Vagina (tissue), 2 donors: ENCODE results near the gene MAP4K4.

Experiments used
- CTCF ChIP-seq, 3 experiments: fragments of 450-650 bp in 2 of 3; fragments of 200-600 bp in 1 of 3; sonication (generic) in 1 of 3; IDR thresholded peaks; one replicate each; pipeline ENCODE4 v1.5.1; 2017 to 2019; ENCODE audit warnings: antibody characterized with exemption in 3 of 3, mild to moderate bottlenecking in 2 of 3, moderate library complexity in 2 of 3
- POLR2A ChIP-seq, 2 donors: fragments of 450-650 bp; IDR thresholded peaks; one replicate each; pipeline ENCODE4 v1.6.1; 2017; ENCODE audit warnings: antibody characterized with exemption in 2 of 2, mild to moderate bottlenecking in 2 of 2, moderate library complexity in 2 of 2
- POLR2AphosphoS5 ChIP-seq, 2 donors: sonication (generic); formaldehyde crosslinking; IDR thresholded peaks; one replicate each; pipeline ENCODE4 v1.9.0; 2017; ENCODE audit warnings: antibody characterized with exemption in 2 of 2, mild to moderate bottlenecking in 2 of 2, low read depth in 1 of 2; ENCODE audit not compliant: insufficient read depth in 1 of 2

DNA sequence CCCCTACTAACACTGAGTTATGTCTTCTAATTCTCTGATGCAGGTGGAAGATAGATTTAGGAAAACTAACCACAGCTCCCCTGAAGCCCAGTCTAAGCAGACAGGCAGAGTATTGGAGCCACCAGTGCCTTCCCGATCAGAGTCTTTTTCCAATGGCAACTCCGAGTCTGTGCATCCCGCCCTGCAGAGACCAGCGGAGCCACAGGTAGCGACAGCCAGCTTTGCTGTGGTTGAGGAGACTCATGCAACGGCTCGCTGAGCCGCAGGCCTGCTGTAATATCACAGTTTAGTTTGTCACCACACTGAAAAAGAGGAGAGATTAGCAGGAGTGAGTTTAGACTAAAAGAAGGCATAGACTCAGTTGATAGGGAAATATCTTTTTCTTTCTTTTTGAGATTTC lies 163.3 kb downstream of the MAP4K4 start:
- TF ChIP-seq CTCF (IDR thresholded peaks at IDR 0.05) (no peak), POLR2A (IDR thresholded peaks at IDR 0.05) (no peak), POLR2AphosphoS5 (IDR thresholded peaks at IDR 0.05; ENCODE audit: insufficient read depth in 1 of 2, low read depth in 1 of 2) (no peak)
